ENCODE results near the gene MIA. TPM values are rescaled to one million over a fixed set of nuclear protein-coding genes. Genes with fewer than 3 reads are reported as not detected.
"Not testable (repeated sequence)": the region's sequence is repeated elsewhere in the genome, so short reads cannot be mapped to it uniquely, and the experiment has no call there.

Gene MIA
- total and polyA plus RNA-seq, 3 experiments from 2014 or later: 0.89 to 1.1 TPM; not detected in 1

DNA sequence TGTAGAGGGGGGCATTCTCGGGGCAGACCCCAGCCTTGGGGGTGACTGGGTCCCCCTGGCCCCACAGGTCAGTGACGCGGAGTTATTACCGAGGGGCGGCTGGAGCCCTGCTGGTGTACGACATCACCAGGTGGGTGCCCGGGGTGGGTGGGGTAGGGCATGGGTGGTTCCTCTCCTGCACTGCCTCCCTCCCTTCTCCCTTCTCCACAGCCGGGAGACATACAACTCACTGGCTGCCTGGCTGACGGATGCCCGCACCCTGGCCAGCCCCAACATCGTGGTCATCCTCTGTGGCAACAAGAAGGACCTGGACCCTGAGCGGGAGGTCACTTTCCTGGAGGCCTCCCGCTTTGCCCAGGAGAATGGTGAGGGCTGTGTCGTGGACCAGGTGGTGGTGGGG is 8.4 kb downstream of the MIA start:
- no peak for DNase-seq
- Histone ChIP-seq H3K9me3 (ENCODE audit: low read length) (no peaks in the 10 kb centered on the region), H3K4me1 (ENCODE audit: insufficient read depth, low read length) (peaks cover 16% of the 10 kb centered on the region), H3K4me3 (ENCODE audit: low read length) (no peak overlapping the region), H3K27me3 (ENCODE audit: insufficient read depth, low read length, poor library complexity, severe bottlenecking) (no peaks in the 10 kb centered on the region), H3K36me3 (ENCODE audit: insufficient read depth, low read length) (peaks cover 4% of the 10 kb centered on the region), H3K27ac (ENCODE audit: low read depth, low read length) (no peak overlapping the region)
- peaks cover 18 to 25% (median 19%) of the 10 kb centered on the region in 3 donors for H3K4me1 Mint-ChIP-seq
- H3K4me3 Mint-ChIP-seq: no peak overlapping the region
- H3K27me3 Mint-ChIP-seq: peaks cover 0 to 1% of the 10 kb centered on the region in 2 donors
- peak overlapping the region in 1 of 8 donors; percentile 90 for H3K27ac Mint-ChIP-seq
- H3K9me3 Mint-ChIP-seq: no peaks in the 10 kb centered on the region
- POLR2A ChIA-PET: no interaction called here
- CTCF ChIA-PET: no interaction called here
- peaks cover 0 to 60% (median 5%) of the 10 kb centered on the region in 3 donors for H3K36me3 Mint-ChIP-seq

DNA sequence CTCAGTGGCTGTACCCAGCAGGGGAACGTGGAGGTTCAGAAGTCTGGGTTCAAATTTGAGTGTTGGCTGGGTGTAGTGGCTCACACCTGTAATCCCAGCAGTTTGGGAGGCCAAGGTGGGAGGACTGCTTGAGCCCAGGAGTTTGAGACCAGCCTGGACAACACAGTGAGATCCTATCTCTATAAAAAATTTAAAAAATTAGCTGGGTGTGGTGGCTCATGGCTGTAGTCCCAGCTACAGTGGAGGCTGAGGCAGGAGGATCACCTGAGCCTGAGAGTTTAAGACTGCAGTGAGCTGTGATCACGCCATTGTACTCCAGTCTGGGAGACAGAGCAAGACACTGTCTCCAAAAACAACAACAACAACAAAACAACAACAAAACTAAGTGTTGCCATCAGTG is 8.8 kb downstream of the MIA start:
- H3K4me3 Mint-ChIP-seq: not testable (repeated sequence)
- POLR2A ChIA-PET: interaction anchor here (0.7 kb wide), 1 partner anchor 15 kb away, joined by 3 read pairs; the partner anchor contains the start of gene EGLN2

DNA sequence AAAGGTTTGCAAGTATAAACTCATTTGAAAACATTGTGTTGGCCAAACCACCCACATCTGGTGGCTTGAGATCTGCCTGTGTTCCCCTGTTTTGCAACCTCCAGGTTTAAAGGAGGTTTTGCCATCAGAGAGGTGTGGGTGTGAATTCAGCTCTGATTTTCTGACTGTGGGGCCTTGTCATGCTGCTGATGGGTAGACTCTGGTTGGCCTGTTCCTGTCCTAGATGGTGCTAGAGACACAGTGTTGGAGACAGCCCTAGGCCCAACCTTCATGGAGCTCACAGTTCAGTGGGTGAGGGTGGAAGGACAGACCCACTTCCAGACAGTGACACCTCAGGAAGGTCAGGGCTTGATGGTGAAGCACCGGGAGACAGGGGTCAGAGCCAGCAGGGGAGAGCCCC is 10.2 kb downstream of the MIA start:
- Mint-ChIP-seq H3K36me3 (peaks cover 6 to 64% (median 9%) of the 10 kb centered on the region in 3 donors), H3K27me3 (no peaks in the 10 kb centered on the region), H3K4me1 (peaks cover 9 to 10% (median 9%) of the 10 kb centered on the region in 3 donors), H3K27ac (peak overlapping the region in 2 of 8 donors; percentile 74 to 90), H3K9me3 (no peaks in the 10 kb centered on the region), H3K4me3 (no peak overlapping the region)
- Histone ChIP-seq H3K4me1 (ENCODE audit: insufficient read depth, low read length) (no peaks in the 10 kb centered on the region), H3K9me3 (ENCODE audit: low read length) (no peaks in the 10 kb centered on the region), H3K27me3 (ENCODE audit: insufficient read depth, low read length, poor library complexity, severe bottlenecking) (no peaks in the 10 kb centered on the region), H3K4me3 (ENCODE audit: low read length) (no peak overlapping the region), H3K27ac (ENCODE audit: low read depth, low read length) (no peak overlapping the region), H3K36me3 (ENCODE audit: insufficient read depth, low read length) (peaks cover 4% of the 10 kb centered on the region)
- no peak for DNase-seq
- ChIA-PET POLR2A (no interaction called here), CTCF (no interaction called here)

More for the DNA sequence above, 8.8 kb downstream of the MIA start:
- H3K9me3 ChIP-seq (ENCODE audit: low read length); CTCF ChIA-PET; H3K27me3 ChIP-seq (ENCODE audit: insufficient read depth, low read length, poor library complexity, severe bottlenecking); H3K9me3 Mint-ChIP-seq; H3K27ac ChIP-seq (ENCODE audit: low read depth, low read length); H3K36me3 ChIP-seq (ENCODE audit: insufficient read depth, low read length); H3K27me3 Mint-ChIP-seq; DNase-seq; H3K4me3 ChIP-seq (ENCODE audit: low read length): not testable (repeated sequence)
- H3K36me3 Mint-ChIP-seq: peaks cover 0 to 61% (median 5%) of the 10 kb centered on the region in 3 donors
- peak overlapping the region in 2 of 8 donors; percentile 66 to 70 for H3K27ac Mint-ChIP-seq
- peaks cover 11% of the 10 kb centered on the region for H3K4me1 ChIP-seq (ENCODE audit: insufficient read depth, low read length)
- H3K4me1 Mint-ChIP-seq: peaks cover 14 to 21% (median 15%) of the 10 kb centered on the region in 3 donors

- no peaks in the 10 kb centered on the region for H3K9me3 ChIP-seq (ENCODE audit: low read length)
- H3K4me3 ChIP-seq (ENCODE audit: low read length): no peak overlapping the region
- no peak overlapping the region for H3K27ac ChIP-seq (ENCODE audit: low read depth, low read length)
- H3K4me3 Mint-ChIP-seq: no peak overlapping the region
- H3K27me3 ChIP-seq (ENCODE audit: insufficient read depth, low read length, poor library complexity, severe bottlenecking): no peaks in the 10 kb centered on the region
- POLR2A ChIA-PET: interaction anchor here (0.5 to 1.2 kb wide), 2 partner anchors 8 kb away, joined by 3 to 4 read pairs; partner anchors contain the start of gene RAB4B
- peaks cover 5 to 7% (median 7%) of the 10 kb centered on the region in 3 donors for H3K4me1 Mint-ChIP-seq
- peaks cover 6 to 63% (median 8%) of the 10 kb centered on the region in 3 donors for H3K36me3 Mint-ChIP-seq
- no peaks in the 10 kb centered on the region for H3K4me1 ChIP-seq (ENCODE audit: insufficient read depth, low read length)
- no peak for DNase-seq
- peak overlapping the region in 5 of 8 donors; percentile 58 to 74 (median 71) for H3K27ac Mint-ChIP-seq
- no peaks in the 10 kb centered on the region for H3K9me3 Mint-ChIP-seq
- no peaks in the 10 kb centered on the region for H3K27me3 Mint-ChIP-seq
- CTCF ChIA-PET: interaction anchor here (0.7 to 3.2 kb wide), 3 partner anchors 8 to 32 kb away, joined by 3 to 14 read pairs (median 5); partner anchors contain the start of genes MIA and RAB4B
- peaks cover 4% of the 10 kb centered on the region for H3K36me3 ChIP-seq (ENCODE audit: insufficient read depth, low read length)
Measured at GRCh38 chr19:40786060-40787037, 11.0 kb downstream of the MIA start.

DNA sequence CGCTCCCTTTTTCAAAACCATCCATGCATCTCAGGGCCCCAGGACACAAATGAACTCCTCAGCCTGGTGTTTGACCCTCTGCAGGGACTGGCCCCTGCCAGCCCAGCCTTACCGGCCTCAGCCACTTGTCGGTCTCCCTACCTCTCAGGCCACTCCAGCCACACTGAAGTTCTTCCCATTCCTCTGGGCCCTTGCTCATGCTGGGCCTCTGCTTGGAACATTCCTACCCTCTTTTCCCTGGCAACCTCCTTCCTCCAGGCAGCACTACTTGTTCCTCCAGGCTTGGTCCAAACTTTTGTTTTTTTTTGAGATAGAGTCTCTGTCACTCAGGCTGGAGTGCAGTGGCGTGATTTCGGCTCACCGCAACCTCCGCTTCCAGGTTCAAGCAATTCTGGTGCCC is 16.0 kb downstream of the MIA start:
- DNase-seq: no peak
- Mint-ChIP-seq H3K4me1 (peaks cover 6 to 10% (median 9%) of the 10 kb centered on the region in 3 donors), H3K4me3 (no peak overlapping the region), H3K36me3 (peaks cover 6 to 52% (median 9%) of the 10 kb centered on the region in 3 donors), H3K27ac (peak overlapping the region in 2 of 8 donors; percentile 47 to 83), H3K27me3 (no peaks in the 10 kb centered on the region), H3K9me3 (no peaks in the 10 kb centered on the region)
- CTCF ChIA-PET: interaction anchor here (1.1 kb wide), 1 partner anchor 14 kb away, joined by 3 read pairs; no protein-coding TSS in a partner anchor
- no peaks in the 10 kb centered on the region for H3K27me3 ChIP-seq (ENCODE audit: insufficient read depth, low read length, poor library complexity, severe bottlenecking)
- H3K4me3 ChIP-seq (ENCODE audit: low read length): no peak overlapping the region
- no peak overlapping the region for H3K27ac ChIP-seq (ENCODE audit: low read depth, low read length)
- POLR2A ChIA-PET: no interaction called here
- H3K4me1 ChIP-seq (ENCODE audit: insufficient read depth, low read length): no peaks in the 10 kb centered on the region
- no peaks in the 10 kb centered on the region for H3K9me3 ChIP-seq (ENCODE audit: low read length)
- H3K36me3 ChIP-seq (ENCODE audit: insufficient read depth, low read length): no peaks in the 10 kb centered on the region

- Mint-ChIP-seq H3K27me3 (no peaks in the 10 kb centered on the region), H3K4me3 (peak overlapping the region in 1 of 7 donors; percentile 40), H3K9me3 (no peaks in the 10 kb centered on the region), H3K27ac (peak overlapping the region in 7 of 8 donors; percentile 8 to 87 (median 72)), H3K36me3 (peaks cover 6 to 48% (median 9%) of the 10 kb centered on the region in 3 donors), H3K4me1 (peaks cover 6 to 10% (median 9%) of the 10 kb centered on the region in 3 donors)
- Histone ChIP-seq H3K36me3 (ENCODE audit: insufficient read depth, low read length) (no peaks in the 10 kb centered on the region), H3K4me3 (ENCODE audit: low read length) (no peak overlapping the region), H3K4me1 (ENCODE audit: insufficient read depth, low read length) (no peaks in the 10 kb centered on the region), H3K27ac (ENCODE audit: low read depth, low read length) (no peak overlapping the region), H3K27me3 (ENCODE audit: insufficient read depth, low read length, poor library complexity, severe bottlenecking) (no peaks in the 10 kb centered on the region), H3K9me3 (ENCODE audit: low read length) (no peaks in the 10 kb centered on the region)
- ChIA-PET POLR2A (no interaction called here), CTCF (interaction anchor here (1.0 to 1.1 kb wide), 2 partner anchors 13 to 15 kb away, joined by 3 read pairs; no protein-coding TSS in a partner anchor)
- no peak for DNase-seq
Measured at GRCh38 chr19:40791996-40792395, 16.7 kb downstream of the MIA start.

- DNase-seq: no peak
- H3K36me3 Mint-ChIP-seq: peaks cover 0 to 48% (median 1%) of the 10 kb centered on the region in 3 donors
- Histone ChIP-seq H3K27me3 (ENCODE audit: insufficient read depth, low read length, poor library complexity, severe bottlenecking) (no peaks in the 10 kb centered on the region), H3K9me3 (ENCODE audit: low read length) (no peaks in the 10 kb centered on the region), H3K36me3 (ENCODE audit: insufficient read depth, low read length) (peaks cover 8% of the 10 kb centered on the region), H3K4me3 (ENCODE audit: low read length) (no peak overlapping the region), H3K27ac (ENCODE audit: low read depth, low read length) (peak overlapping the region; percentile 93), H3K4me1 (ENCODE audit: insufficient read depth, low read length) (peaks cover 33% of the 10 kb centered on the region)
- H3K27me3 Mint-ChIP-seq: no peaks in the 10 kb centered on the region
- POLR2A ChIA-PET: interaction anchor here (1.4 to 3.9 kb wide), 5 partner anchors 9 to 46 kb away, joined by 3 to 72 read pairs (median 6); partner anchors contain the start of genes ACTMAP, RAB4B and SNRPA
- CTCF ChIA-PET: interaction anchor here (1.4 to 3.1 kb wide), 6 partner anchors 10 to 47 kb away, joined by 3 to 38 read pairs (median 9); partner anchors contain the start of genes ACTMAP, RAB4B and SNRPA
- peak overlapping the region; percentile 90 to 99 (median 97) for H3K4me3 Mint-ChIP-seq
- peak overlapping the region; percentile 79 to 100 (median 100) for H3K27ac Mint-ChIP-seq
- H3K9me3 Mint-ChIP-seq: no peaks in the 10 kb centered on the region
- peaks cover 27 to 42% (median 34%) of the 10 kb centered on the region in 3 donors for H3K4me1 Mint-ChIP-seq
Measured at GRCh38 chr19:40797166-40797962, 22.0 kb downstream of the MIA start.
